ENCODE data around the gene BCLAF1. TPM values are rescaled to one million over a fixed set of nuclear protein-coding genes. Genes with fewer than 3 reads are reported as not detected.

BCLAF1 gene
- total and polyA plus RNA-seq, 2 donors (not counting 1 experiment from before 2014, with no cell fraction given): 39.3 to 268 TPM

DNA sequence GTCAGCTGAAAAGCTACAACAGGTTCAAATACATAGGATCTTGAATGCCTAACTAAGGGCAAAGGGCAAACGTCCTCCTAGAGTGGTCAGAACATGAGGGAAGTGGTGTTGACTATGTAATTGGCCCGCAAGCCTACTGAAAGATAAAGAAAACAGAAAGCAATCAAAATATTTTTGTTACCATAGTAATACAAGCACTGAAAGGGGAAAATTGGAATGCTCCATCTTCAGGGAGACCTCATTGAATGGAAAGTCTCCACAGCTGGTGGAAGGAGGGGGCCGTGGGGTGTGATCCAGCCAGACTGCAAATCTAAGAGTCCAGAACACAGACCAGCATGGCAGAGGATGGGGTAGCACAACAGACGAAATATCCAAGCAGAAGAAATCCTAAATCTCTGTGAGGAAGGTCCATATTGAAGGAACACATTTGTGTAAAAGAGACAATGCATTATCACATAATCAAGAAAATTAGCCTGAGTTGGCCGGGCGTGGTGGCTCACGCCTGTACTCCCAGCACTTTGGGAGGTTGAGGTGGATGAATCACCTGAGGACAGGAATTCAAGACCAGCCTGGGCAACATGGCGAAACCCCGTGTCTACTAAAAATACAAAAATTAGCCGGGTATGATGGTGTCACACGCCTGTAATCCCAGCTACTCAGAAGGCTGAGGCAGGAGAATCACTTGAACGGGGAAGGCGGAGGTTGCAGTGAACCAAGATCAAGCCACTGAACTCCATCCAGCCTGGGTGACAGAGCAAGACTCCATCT lies 79.1 kb downstream of the BCLAF1 start:
- Histone ChIP-seq H3K4me2 (replicated peaks; ENCODE audit: low read depth, low read length, poor library complexity, severe bottlenecking) (no peak overlapping the region), H3K4me3 (ENCODE audit: control extremely low read depth in 1 of 5, extremely low read depth in 1 of 5, insufficient read depth in 1 of 5, low read depth in 2 of 5, low read length in 4 of 5) (no peak overlapping the region), H3K79me2 (ENCODE audit: control insufficient read depth, insufficient read depth, low read length) (no peaks in the 10 kb centered on the region), H3K27me3 (replicated peaks in 1 of 4; ENCODE audit: control extremely low read depth in 1 of 4, control insufficient read depth in 3 of 4, insufficient read depth in 4 of 4, low read length in 3 of 4) (peaks cover 0 to 2% (median 0%) of the 10 kb centered on the region in 4 experiments), H4K20me1 (ENCODE audit: control insufficient read depth, insufficient read depth, low read length, poor library complexity, severe bottlenecking) (no peaks in the 10 kb centered on the region), H3K9me3 (ENCODE audit: control extremely low read depth in 1 of 3, control insufficient read depth in 2 of 3, insufficient read depth in 1 of 3, low read length in 2 of 3) (no peaks in the 10 kb centered on the region), H3K9ac (ENCODE audit: low read length) (no peak overlapping the region), H3K4me1 (ENCODE audit: control insufficient read depth in 2 of 2, insufficient read depth in 2 of 2, low read length in 2 of 2) (no peaks in the 10 kb centered on the region), H2AFZ (ENCODE audit: insufficient read depth, low read depth, low read length, poor library complexity, severe bottlenecking) (no peak overlapping the region), H3K27ac (ENCODE audit: low read length in 2 of 2) (no peak overlapping the region), H3K36me3 (replicated peaks in 1 of 2; ENCODE audit: control extremely low read depth in 1 of 2, control insufficient read depth in 1 of 2, extremely low read depth in 1 of 2, insufficient read depth in 2 of 2, low read length in 1 of 2) (no peaks in the 10 kb centered on the region)
- TF ChIP-seq, protein P1, sequence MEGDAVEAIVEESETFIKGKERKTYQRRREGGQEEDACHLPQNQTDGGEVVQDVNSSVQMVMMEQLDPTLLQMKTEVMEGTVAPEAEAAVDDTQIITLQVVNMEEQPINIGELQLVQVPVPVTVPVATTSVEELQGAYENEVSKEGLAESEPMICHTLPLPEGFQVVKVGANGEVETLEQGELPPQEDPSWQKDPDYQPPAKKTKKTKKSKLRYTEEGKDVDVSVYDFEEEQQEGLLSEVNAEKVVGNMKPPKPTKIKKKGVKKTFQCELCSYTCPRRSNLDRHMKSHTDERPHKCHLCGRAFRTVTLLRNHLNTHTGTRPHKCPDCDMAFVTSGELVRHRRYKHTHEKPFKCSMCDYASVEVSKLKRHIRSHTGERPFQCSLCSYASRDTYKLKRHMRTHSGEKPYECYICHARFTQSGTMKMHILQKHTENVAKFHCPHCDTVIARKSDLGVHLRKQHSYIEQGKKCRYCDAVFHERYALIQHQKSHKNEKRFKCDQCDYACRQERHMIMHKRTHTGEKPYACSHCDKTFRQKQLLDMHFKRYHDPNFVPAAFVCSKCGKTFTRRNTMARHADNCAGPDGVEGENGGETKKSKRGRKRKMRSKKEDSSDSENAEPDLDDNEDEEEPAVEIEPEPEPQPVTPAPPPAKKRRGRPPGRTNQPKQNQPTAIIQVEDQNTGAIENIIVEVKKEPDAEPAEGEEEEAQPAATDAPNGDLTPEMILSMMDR (IDR thresholded peaks at IDR 0.05): no peak
- intact Hi-C loops (cut with micrococcal nuclease): no loop called here
- H3K4me3 Mint-ChIP-seq: no peak overlapping the region
- DNase-seq (no peak), ATAC-seq (ENCODE audit: low read depth) (no peak)
- 98% methylated on average over 6 of the region's 13 CpGs for WGBS (ENCODE audit: insufficient coverage)
- no peaks in the 10 kb centered on the region for H3K27me3 Mint-ChIP-seq
- POLR2A ChIA-PET: no interaction called here
- no peaks in the 10 kb centered on the region for H3K4me1 Mint-ChIP-seq
- no peak overlapping the region for H3K27ac Mint-ChIP-seq
- CTCF ChIA-PET: no interaction called here
- no peaks in the 10 kb centered on the region for H3K9me3 Mint-ChIP-seq (ENCODE audit: insufficient read depth)

GRCh38 chr6:136209496-136209895 lies 80.2 kb downstream of the BCLAF1 start:
- no peak for ATAC-seq (ENCODE audit: low read depth)
- Histone ChIP-seq H2AFZ (ENCODE audit: insufficient read depth, low read depth, low read length, poor library complexity, severe bottlenecking) (no peak overlapping the region), H3K36me3 (replicated peaks in 1 of 2; ENCODE audit: control extremely low read depth in 1 of 2, control insufficient read depth in 1 of 2, extremely low read depth in 1 of 2, insufficient read depth in 2 of 2, low read length in 1 of 2) (no peaks in the 10 kb centered on the region), H3K27ac (ENCODE audit: low read length in 2 of 2) (no peak overlapping the region), H4K20me1 (ENCODE audit: control insufficient read depth, insufficient read depth, low read length, poor library complexity, severe bottlenecking) (no peaks in the 10 kb centered on the region), H3K4me2 (replicated peaks; ENCODE audit: low read depth, low read length, poor library complexity, severe bottlenecking) (no peak overlapping the region), H3K4me3 (ENCODE audit: control extremely low read depth in 1 of 5, extremely low read depth in 1 of 5, insufficient read depth in 1 of 5, low read depth in 2 of 5, low read length in 4 of 5) (no peak overlapping the region), H3K4me1 (ENCODE audit: control insufficient read depth in 2 of 2, insufficient read depth in 2 of 2, low read length in 2 of 2) (no peaks in the 10 kb centered on the region), H3K79me2 (ENCODE audit: control insufficient read depth, insufficient read depth, low read length) (no peaks in the 10 kb centered on the region), H3K9me3 (ENCODE audit: control extremely low read depth in 1 of 3, control insufficient read depth in 2 of 3, insufficient read depth in 1 of 3, low read length in 2 of 3) (no peaks in the 10 kb centered on the region), H3K9ac (ENCODE audit: low read length) (no peak overlapping the region), H3K27me3 (replicated peaks in 1 of 4; ENCODE audit: control extremely low read depth in 1 of 4, control insufficient read depth in 3 of 4, insufficient read depth in 4 of 4, low read length in 3 of 4) (peaks cover 0 to 2% (median 0%) of the 10 kb centered on the region in 4 experiments)
- POLR2A ChIA-PET: no interaction called here
- H3K27me3 Mint-ChIP-seq: no peaks in the 10 kb centered on the region
- no peak overlapping the region for H3K27ac Mint-ChIP-seq
- no peaks in the 10 kb centered on the region for H3K4me1 Mint-ChIP-seq
- no peak overlapping the region for H3K4me3 Mint-ChIP-seq
- no CpG with 5 or more reads among the region's 2 CpGs for whole genome bisulfite sequencing (ENCODE audit: insufficient coverage)
- intact Hi-C loops (cut with micrococcal nuclease): no loop called here
- no peak for DNase-seq
- TF ChIP-seq, protein P1 (IDR thresholded peaks at IDR 0.05): no peak
- no peak for TF ChIP-seq EZH2 (IDR thresholded peaks at IDR 0.05; ENCODE audit: borderline replicate concordance, insufficient read depth, low read depth, low read length, poor library complexity, severe bottlenecking)
- CTCF ChIA-PET: no interaction called here
- H3K9me3 Mint-ChIP-seq (ENCODE audit: insufficient read depth): no peaks in the 10 kb centered on the region
